ENCODE results near the gene CACNA1B.
"Not testable (repeated sequence)": the region's sequence is repeated elsewhere in the genome, so short reads cannot be mapped to it uniquely, and the experiment has no call there.

DNA sequence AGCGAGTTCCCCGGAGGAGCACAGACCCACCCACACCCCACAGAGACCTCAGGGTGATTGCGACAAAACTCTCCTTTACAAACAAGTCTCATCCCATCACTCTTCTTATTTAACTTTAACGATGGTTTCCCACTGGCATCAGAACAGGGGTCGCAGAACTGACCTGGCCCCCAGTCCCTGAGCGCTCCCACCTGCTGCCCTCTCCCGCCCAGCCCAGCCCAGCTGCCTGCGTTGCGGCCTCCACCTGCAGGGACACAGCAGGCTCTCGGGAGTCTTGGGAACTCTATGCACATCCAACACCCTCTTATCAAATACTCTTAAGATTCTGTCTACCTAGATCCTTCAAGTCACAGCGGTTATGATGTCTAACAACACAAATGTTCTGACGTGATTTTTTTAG, 250.4 kb downstream of the CACNA1B start:
- TF ChIP-seq CTCF (IDR thresholded peaks at IDR 0.05); EZH2 (IDR thresholded peaks at IDR 0.05; ENCODE audit: borderline replicate concordance, insufficient read depth, low read depth, low read length, poor library complexity, severe bottlenecking): not testable (repeated sequence)
